Muscle of leg (tissue), 11 donors: Measurements from ENCODE around the gene PRICKLE3. TPM values are rescaled to one million over a fixed set of nuclear protein-coding genes. Genes with fewer than 3 reads are reported as not detected.

ENCODE experiments used
- DNase-seq: peaks from one replicate; pipeline ENCODE4 v3.0.0; 2013
- H3K27ac ChIP-seq: one replicate; pipeline ENCODE4 v1.5.1; 2013; ENCODE audit warnings: mild to moderate bottlenecking, low read length, control low read depth
- H3K27me3 ChIP-seq: one replicate; pipeline ENCODE4 v1.6.1; 2013; ENCODE audit warnings: low read length; ENCODE audit not compliant: control insufficient read depth, insufficient read depth
- H3K36me3 ChIP-seq: one replicate; pipeline ENCODE4 v1.6.1; 2013; ENCODE audit warnings: low read length; ENCODE audit not compliant: control insufficient read depth, insufficient read depth
- H3K4me1 ChIP-seq: one replicate; pipeline ENCODE4 v1.6.1; 2013; ENCODE audit warnings: low read length; ENCODE audit not compliant: control insufficient read depth, insufficient read depth
- H3K4me3 ChIP-seq: one replicate; pipeline ENCODE4 v1.5.1; 2013; ENCODE audit warnings: low read length, control low read depth
- H3K9me3 ChIP-seq: replicated peaks from 2 replicates; pipeline ENCODE4 v1.6.1; 2013; ENCODE audit warnings: low read depth, low read length; ENCODE audit not compliant: control insufficient read depth
- WGBS: methylation state at CpG from one replicate; pipeline ENCODE4 v1.1.5; 2013; ENCODE audit warnings: missing lambda C conversion rate; ENCODE audit not compliant: insufficient coverage; 5-methylcytosine and 5-hydroxymethylcytosine counted together
- polyA plus RNA-seq, 8 donors: library from polyadenylated mRNA; unstranded; fragments of 120-200 nt; gene quantifications; one replicate each; pipeline versions ENCODE4 v1.2.1 to v1.2.3, GENCODE V29; 2013; ENCODE audit warnings: inconsistent platforms in 1 of 8, low replicate concordance in 1 of 8; ENCODE audit not compliant: insufficient read length in 8 of 8, insufficient read depth in 1 of 8
- total RNA-seq: library from RNA; stranded (reverse); fragments of 120-200 nt; gene quantifications from one replicate; pipeline ENCODE4 v1.2.4, GENCODE V29; 2013

Gene PRICKLE3
- total and polyA plus RNA-seq, 9 donors: 1.9 to 5.3 (median 3.7) TPM

DNA sequence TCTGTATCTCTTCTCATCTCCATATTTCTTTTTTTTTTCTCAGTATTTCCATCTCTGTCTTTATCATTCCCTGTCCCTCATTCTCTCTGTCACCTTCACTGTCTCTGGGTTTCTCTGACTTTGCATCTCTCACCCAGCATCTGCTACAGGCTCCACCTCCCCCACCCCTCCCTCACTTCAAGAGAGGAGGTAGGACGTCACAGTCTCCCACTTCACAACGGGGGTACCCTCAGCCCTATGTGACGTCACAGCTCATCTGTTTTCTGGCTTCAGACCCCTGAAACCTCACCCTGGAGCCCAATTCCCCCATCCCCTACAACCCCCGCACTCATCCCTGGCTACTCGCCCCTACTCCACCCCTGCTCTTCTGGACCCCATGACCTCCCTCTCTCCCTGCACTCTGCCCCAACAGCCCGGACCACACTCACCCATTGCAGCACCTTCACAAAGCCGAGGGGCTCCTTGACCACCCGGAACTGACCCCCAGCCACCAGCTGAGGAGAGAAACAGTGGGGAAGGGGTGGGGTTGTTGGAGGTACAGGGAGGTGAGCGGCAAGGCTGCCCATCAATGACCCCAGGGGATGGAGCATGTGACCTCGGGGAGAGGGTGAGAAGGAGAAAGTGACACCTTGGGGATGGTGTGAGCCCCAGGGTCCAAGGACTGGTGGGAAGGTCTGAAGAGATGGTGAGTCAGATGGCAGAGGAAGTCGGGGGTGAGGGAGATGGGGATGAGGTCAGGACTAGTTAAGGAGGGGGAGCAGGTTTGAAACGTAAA lies 12.6 kb upstream of the PRICKLE3 start:
- H3K4me3 ChIP-seq: no peak overlapping the region
- no peaks in the 10 kb centered on the region for H3K9me3 ChIP-seq
- WGBS: 31% methylated on average over 8 of the region's 12 CpGs
- H3K27me3 ChIP-seq: peaks cover 3% of the 10 kb centered on the region
- H3K27ac ChIP-seq: no peak overlapping the region
- H3K36me3 ChIP-seq: no peaks in the 10 kb centered on the region
- peaks cover 3% of the 10 kb centered on the region for H3K4me1 ChIP-seq
- DNase-seq: no peak

DNA sequence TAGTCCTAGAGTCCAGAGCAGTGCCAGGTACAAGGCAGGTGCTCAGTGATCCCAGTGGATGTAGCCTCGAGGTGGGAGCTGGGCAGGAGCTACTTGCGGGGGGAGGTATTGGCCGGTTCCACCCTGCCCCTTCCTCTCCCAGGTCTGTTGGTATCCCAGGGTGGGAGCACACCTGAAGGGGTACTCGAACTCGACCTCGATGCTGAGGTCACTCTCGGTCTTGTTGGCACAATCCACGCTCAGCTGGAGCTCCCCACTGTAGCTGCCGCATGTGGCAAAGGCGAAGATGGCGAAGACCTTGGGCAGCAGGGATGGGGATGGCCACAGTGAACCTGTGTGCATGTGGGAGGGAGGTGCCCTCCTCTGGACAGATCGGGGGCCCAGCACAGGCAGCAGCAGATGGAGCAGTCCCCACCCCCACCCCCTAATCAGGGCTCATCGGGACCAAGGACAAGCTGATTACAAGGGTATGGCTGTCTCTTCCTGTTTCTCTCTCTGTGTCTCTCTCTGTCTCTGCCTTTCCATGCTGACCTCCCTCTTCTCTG lies 11.4 kb upstream of the PRICKLE3 start:
- peaks cover 3% of the 10 kb centered on the region for H3K27me3 ChIP-seq
- no peak overlapping the region for H3K4me3 ChIP-seq
- DNase-seq: no peak
- WGBS: 81% methylated on average over 5 of the region's 13 CpGs
- H3K9me3 ChIP-seq: peaks cover 3% of the 10 kb centered on the region
- no peaks in the 10 kb centered on the region for H3K36me3 ChIP-seq
- H3K27ac ChIP-seq: no peak overlapping the region
- H3K4me1 ChIP-seq: peaks cover 3% of the 10 kb centered on the region

DNA sequence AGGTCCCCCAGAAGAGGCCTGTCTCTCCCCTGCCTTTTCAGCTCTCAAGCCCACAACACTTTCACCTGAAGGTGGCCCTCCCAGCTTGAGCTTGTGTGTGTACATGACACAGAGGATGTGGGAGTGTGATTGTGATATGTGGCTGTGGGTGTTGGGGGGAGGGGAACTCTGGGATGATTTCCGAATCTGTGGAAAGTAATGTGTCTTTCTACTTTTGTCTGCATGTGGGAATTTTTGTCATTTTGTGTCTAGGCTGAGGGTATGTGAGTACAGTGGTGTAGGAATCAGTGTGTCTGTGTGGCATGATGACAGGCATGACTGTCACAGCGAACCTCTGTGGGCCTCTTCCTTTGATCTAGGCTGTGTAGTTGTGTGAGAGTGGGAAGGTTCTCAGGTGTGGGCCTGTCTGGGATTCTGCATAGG lies 7.4 kb upstream of the PRICKLE3 start:
- Histone ChIP-seq H3K36me3 (no peaks in the 10 kb centered on the region), H3K9me3 (peaks cover 3% of the 10 kb centered on the region), H3K4me1 (no peaks in the 10 kb centered on the region), H3K27ac (no peak overlapping the region), H3K4me3 (no peak overlapping the region), H3K27me3 (no peaks in the 10 kb centered on the region)
- DNase-seq: no peak
- WGBS: 82% methylated on average over 2 of the region's 2 CpGs

DNA sequence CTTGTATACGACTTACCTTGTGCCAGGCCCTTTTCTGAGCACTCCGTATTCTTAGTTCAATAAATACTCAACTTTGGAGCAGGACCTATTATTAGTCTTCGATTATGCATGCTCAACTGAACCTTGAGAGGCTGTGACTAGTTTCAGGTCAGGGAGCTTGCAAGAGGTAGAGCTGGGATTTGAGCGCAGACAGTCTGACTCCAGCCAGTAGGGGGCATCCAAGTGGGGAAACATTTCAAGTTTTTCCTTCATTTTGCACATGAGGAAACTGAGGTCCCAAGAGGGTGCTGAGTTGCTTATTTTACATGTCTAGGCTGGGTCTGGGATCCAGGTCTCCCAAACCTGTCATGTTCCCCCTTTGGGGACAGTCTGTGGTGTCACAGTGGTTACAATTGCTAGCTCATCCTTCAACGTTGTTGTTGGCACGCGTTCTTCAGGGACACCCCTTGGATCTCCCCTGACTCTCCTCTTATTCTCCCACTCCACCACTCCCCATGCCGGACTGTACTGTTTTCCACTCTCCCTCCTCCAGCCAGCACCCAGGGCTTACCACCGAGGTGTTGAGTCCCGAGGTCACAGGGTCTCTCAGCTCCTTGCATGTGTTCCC lies 6.7 kb upstream of the PRICKLE3 start:
- H3K9me3 ChIP-seq: peaks cover 3% of the 10 kb centered on the region
- no peak for DNase-seq
- H3K4me1 ChIP-seq: no peaks in the 10 kb centered on the region
- WGBS: 59% methylated on average over 8 of the region's 10 CpGs
- H3K4me3 ChIP-seq: no peak overlapping the region
- no peaks in the 10 kb centered on the region for H3K27me3 ChIP-seq
- H3K36me3 ChIP-seq: no peaks in the 10 kb centered on the region
- no peak overlapping the region for H3K27ac ChIP-seq

DNA sequence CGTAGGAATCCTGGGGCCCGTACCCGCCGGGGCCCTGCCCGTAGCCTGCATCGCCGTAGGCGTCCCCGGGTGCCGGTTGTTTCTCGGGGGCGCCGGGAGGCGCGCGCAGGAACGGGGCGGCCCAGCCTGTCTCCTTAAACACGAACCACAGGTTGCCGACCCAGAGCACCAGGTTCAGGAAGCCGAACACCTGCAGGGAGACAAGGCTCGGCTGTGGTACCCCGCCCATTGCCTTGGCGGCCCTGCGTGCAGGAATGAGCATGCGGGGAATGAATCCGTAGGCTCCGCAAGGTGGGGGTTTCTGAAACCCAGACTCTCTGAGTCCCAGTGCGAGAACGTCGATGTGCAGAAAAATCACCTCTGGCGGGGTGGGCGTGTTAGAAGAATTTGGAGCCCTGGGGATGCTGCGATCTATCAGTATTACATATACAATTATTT lies 5.4 kb upstream of the PRICKLE3 start:
- peaks cover 2% of the 10 kb centered on the region for H3K4me1 ChIP-seq
- 38% methylated on average over 28 of the region's 34 CpGs for WGBS
- H3K9me3 ChIP-seq: peaks cover 3% of the 10 kb centered on the region
- H3K36me3 ChIP-seq: no peaks in the 10 kb centered on the region
- no peak for DNase-seq
- H3K4me3 ChIP-seq: peak overlapping the region; percentile 71
- no peaks in the 10 kb centered on the region for H3K27me3 ChIP-seq
- H3K27ac ChIP-seq: peak overlapping the region; percentile 80

DNA sequence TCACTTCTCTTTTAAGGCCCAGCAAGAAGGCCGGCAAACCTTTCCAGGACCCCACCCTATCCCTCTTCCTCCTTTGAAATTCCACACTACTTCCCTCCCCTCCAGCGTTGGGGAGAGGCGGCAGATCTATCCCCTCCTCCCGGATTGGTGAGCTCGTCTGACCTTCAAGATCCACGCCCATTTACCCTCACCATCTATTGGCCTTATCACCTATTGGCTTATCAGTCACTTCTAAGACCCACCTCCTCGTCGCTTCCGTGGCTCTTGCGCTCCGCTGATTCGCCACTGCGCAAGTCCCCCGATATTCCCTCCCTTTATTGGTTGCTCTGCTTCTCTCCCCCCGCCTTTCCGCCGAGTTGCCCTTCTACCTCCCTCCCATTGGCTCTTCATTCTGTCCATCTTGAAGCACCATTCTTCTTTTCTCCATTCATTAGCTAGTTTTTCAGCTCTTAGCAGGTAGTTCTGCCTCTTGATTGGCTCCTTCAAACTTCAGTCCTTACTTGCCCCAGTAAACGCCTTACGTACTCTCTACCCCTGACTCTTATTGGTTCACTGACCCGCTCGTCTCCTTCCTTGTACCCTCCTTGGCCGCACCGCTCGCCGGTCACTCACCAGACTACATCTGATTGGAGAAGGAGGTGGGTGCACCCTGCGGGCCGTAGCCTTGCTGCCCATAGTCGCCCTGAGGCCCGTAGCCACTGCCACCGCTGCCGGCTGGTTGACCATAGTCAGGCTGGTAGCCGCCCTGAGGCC lies 4.8 kb upstream of the PRICKLE3 start:
- WGBS: 28% methylated on average over 27 of the region's 32 CpGs
- peak; percentile 100 for DNase-seq
- H3K9me3 ChIP-seq: peaks cover 3% of the 10 kb centered on the region
- H3K4me1 ChIP-seq: peaks cover 6% of the 10 kb centered on the region
- peak overlapping the region; percentile 71 for H3K4me3 ChIP-seq
- no peaks in the 10 kb centered on the region for H3K36me3 ChIP-seq
- no peaks in the 10 kb centered on the region for H3K27me3 ChIP-seq
- peak overlapping the region; percentile 80 for H3K27ac ChIP-seq

DNA sequence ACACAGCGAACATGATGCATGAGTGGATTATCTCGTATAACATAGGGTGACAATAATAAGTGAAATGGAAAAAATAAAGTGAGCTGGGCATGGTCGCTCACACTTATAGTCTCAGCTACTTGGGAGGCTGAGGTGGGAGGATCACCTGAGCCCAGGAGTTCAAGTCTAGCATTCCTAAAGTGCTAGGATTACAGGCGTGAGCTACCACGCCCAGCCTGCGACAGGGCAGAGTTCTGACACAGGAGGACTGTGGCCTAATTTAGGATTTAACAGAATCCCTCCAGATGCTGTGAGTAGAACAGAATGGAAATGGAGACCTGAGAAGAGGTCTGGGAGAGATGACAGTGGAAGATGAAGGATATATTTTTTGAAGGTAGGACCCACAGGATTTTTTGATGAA lies 3.4 kb upstream of the PRICKLE3 start:
- Histone ChIP-seq H3K27ac (no peak overlapping the region), H3K4me1 (peaks cover 18% of the 10 kb centered on the region), H3K36me3 (no peaks in the 10 kb centered on the region), H3K9me3 (peaks cover 3% of the 10 kb centered on the region), H3K4me3 (no peak overlapping the region), H3K27me3 (no peaks in the 10 kb centered on the region)
- 79% methylated on average over 6 of the region's 6 CpGs for WGBS
- no peak for DNase-seq

DNA sequence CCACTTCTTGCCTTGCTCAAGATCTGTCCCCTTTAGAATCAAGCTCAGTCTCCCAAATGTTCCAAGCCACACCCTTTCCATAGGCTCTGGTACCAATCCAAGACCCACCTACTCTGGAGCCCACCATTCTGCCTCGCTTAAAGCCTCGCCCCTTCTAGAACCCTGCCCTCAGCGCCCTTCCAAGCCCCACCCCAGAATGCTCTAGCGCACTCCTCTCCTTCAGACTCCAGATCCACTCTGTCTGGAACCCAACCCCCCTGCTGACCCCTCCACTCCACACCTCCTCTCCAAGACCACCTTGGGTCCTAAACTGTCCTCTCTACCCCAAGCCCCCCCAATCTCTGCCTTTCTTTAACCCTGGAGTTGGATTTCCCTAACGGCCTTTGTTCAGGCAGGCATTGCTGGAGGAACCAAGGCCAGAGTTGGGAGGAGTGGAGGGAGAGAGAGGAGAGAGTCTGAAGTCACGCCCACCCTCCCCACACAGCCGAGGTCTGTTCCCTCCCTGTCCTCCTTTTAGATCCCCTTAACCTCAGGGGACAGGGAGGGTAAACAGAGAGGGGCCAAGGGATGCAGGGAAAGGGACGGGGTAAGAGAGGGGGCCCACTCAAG lies 2.4 kb upstream of the PRICKLE3 start:
- peaks cover 26% of the 10 kb centered on the region for H3K4me1 ChIP-seq
- WGBS: 82% methylated on average over 4 of the region's 8 CpGs
- peak; percentile 33 for DNase-seq
- H3K9me3 ChIP-seq: peaks cover 3% of the 10 kb centered on the region
- no peak overlapping the region for H3K27ac ChIP-seq
- H3K27me3 ChIP-seq: no peaks in the 10 kb centered on the region
- H3K4me3 ChIP-seq: no peak overlapping the region
- no peaks in the 10 kb centered on the region for H3K36me3 ChIP-seq

DNA sequence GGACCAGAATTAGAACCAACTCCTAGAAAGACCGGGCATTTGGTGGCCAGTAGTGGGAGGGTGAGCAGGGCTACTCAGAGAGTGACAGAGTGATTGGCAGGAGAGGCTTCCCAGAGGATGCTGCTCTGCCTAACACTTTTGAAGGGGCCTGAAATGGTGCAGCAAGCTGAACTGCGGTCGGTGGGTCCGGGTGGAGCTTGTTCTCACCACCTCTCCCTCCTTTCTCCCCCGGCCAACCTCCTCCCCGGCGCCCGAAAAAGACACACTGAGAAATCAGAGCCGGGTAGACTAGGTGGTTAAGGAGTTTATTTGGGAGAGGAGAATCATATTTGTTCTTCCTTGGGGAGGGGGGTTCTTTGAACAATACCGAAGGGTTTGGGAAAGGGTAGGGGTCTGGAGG lies 1.4 kb upstream of the PRICKLE3 start:
- Histone ChIP-seq H3K36me3 (no peaks in the 10 kb centered on the region), H3K27ac (peak overlapping the region; percentile 20), H3K27me3 (no peaks in the 10 kb centered on the region), H3K9me3 (no peaks in the 10 kb centered on the region), H3K4me3 (no peak overlapping the region), H3K4me1 (peaks cover 26% of the 10 kb centered on the region)
- DNase-seq: no peak
- 56% methylated on average over 3 of the region's 10 CpGs for WGBS

DNA sequence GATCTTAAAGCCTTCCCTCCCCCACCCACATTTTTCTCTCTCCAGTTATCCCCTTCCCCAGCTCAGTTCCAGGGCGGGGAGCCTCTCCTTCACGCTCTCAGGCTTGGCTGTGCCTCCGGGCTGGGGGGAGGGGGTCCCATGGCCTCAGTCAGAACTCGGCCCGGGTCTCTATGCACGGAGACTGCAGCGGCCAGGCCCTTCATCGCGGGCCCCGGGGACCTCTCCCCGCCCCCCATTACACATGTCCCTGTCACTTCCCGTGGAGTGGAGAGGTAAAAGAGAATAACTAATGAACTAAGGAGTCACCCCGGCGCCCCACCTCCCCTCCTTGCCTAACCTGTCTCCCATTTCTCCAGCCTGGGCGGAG lies 838 bp upstream of the PRICKLE3 start:
- Histone ChIP-seq H3K36me3 (no peaks in the 10 kb centered on the region), H3K4me3 (no peak overlapping the region), H3K4me1 (peaks cover 26% of the 10 kb centered on the region), H3K9me3 (no peaks in the 10 kb centered on the region), H3K27me3 (no peaks in the 10 kb centered on the region), H3K27ac (peak overlapping the region; percentile 85)
- WGBS: 45% methylated on average over 3 of the region's 15 CpGs
- DNase-seq: no peak
